ENCODE data around the gene CLASRP. TPM values are rescaled to one million over a fixed set of nuclear protein-coding genes. Genes with fewer than 3 reads are reported as not detected.

CLASRP gene
- total RNA-seq, 2 experiments from 2014 or later: 89.6 to 98.4 TPM

GRCh38 chr19:45027371-45027770 lies 11.5 kb upstream of the CLASRP start:
- no peak for DNase-seq
- Mint-ChIP-seq H3K27ac (no peak overlapping the region), H3K9me3 (no peaks in the 10 kb centered on the region), H3K4me1 (ENCODE audit: low read depth) (no peaks in the 10 kb centered on the region), H3K36me3 (peaks cover 42% of the 10 kb centered on the region), H3K27me3 (no peaks in the 10 kb centered on the region), H3K4me3 (no peak overlapping the region)
- POLR2A ChIA-PET: interaction anchor here (1.0 to 1.7 kb wide), 3 partner anchors 11 to 25 kb away, joined by 3 to 6 read pairs (median 4); no protein-coding TSS in a partner anchor
- CTCF ChIA-PET: no interaction called here
- intact Hi-C loops (cut with micrococcal nuclease): no loop called here

- intact Hi-C loops (cut with micrococcal nuclease): no loop called here
- H3K27ac Mint-ChIP-seq: no peak overlapping the region
- H3K4me3 Mint-ChIP-seq: no peak overlapping the region
- no peaks in the 10 kb centered on the region for H3K4me1 Mint-ChIP-seq (ENCODE audit: low read depth)
- ChIA-PET POLR2A (no interaction called here), CTCF (no interaction called here)
- no peak for DNase-seq
- H3K9me3 Mint-ChIP-seq: no peaks in the 10 kb centered on the region
- peaks cover 49% of the 10 kb centered on the region for H3K36me3 Mint-ChIP-seq
- H3K27me3 Mint-ChIP-seq: no peaks in the 10 kb centered on the region
These were observed 8.0 kb upstream of the CLASRP start for GRCh38 chr19:45030825-45031224.

- H3K27me3 Mint-ChIP-seq: no peaks in the 10 kb centered on the region
- intact Hi-C loops (cut with micrococcal nuclease): no loop called here
- peaks cover 48% of the 10 kb centered on the region for H3K36me3 Mint-ChIP-seq
- no peak overlapping the region for H3K4me3 Mint-ChIP-seq
- no peak for DNase-seq
- no peak overlapping the region for H3K27ac Mint-ChIP-seq
- ChIA-PET CTCF (interaction anchor here (1.0 kb wide), 1 partner anchor 27 kb away, joined by 3 read pairs; no protein-coding TSS in a partner anchor), POLR2A (no interaction called here)
- H3K4me1 Mint-ChIP-seq (ENCODE audit: low read depth): no peaks in the 10 kb centered on the region
- no peaks in the 10 kb centered on the region for H3K9me3 Mint-ChIP-seq
These were observed 6.4 kb upstream of the CLASRP start for GRCh38 chr19:45032421-45032820.

- H3K4me3 Mint-ChIP-seq: no peak overlapping the region
- H3K27ac Mint-ChIP-seq: no peak overlapping the region
- no peaks in the 10 kb centered on the region for H3K9me3 Mint-ChIP-seq
- DNase-seq: no peak
- intact Hi-C loops (cut with micrococcal nuclease): no loop called here
- CTCF ChIA-PET: no interaction called here
- no peaks in the 10 kb centered on the region for H3K27me3 Mint-ChIP-seq
- H3K4me1 Mint-ChIP-seq (ENCODE audit: low read depth): peaks cover 16% of the 10 kb centered on the region
- POLR2A ChIA-PET: no interaction called here
- H3K36me3 Mint-ChIP-seq: peaks cover 54% of the 10 kb centered on the region
These were observed 3.1 kb upstream of the CLASRP start for GRCh38 chr19:45035755-45036154.

- ChIA-PET CTCF (interaction anchor here (1.5 to 3.1 kb wide), 4 partner anchors 22 to 89 kb away, joined by 5 to 14 read pairs (median 6); no protein-coding TSS in a partner anchor), POLR2A (interaction anchor here (1.4 to 2.7 kb wide), 3 partner anchors 36 to 54 kb away, joined by 3 to 14 read pairs (median 9); partner anchors contain the start of gene PPP1R37)
- Mint-ChIP-seq H3K27me3 (no peaks in the 10 kb centered on the region), H3K36me3 (peaks cover 57% of the 10 kb centered on the region), H3K4me3 (no peak overlapping the region), H3K9me3 (no peaks in the 10 kb centered on the region), H3K4me1 (ENCODE audit: low read depth) (peaks cover 29% of the 10 kb centered on the region), H3K27ac (no peak overlapping the region)
- DNase-seq: no peak
- intact Hi-C loops (cut with micrococcal nuclease): loop anchor here (2.0 kb wide), 1 partner anchor 147 kb away; the partner anchor contains the start of gene TOMM40
These were observed 1.3 kb upstream of the CLASRP start for GRCh38 chr19:45037393-45038169.

GRCh38 chr19:45040059-45040771 lies 1.4 kb downstream of the CLASRP start:
- CTCF ChIA-PET: interaction anchor here (1.1 to 3.1 kb wide), 5 partner anchors 17 to 88 kb away, joined by 3 to 14 read pairs (median 5); no protein-coding TSS in a partner anchor
- POLR2A ChIA-PET: interaction anchor here (1.2 to 2.7 kb wide), 4 partner anchors 13 to 52 kb away, joined by 3 to 14 read pairs (median 6); partner anchors contain the start of gene PPP1R37
- peaks cover 50% of the 10 kb centered on the region for H3K36me3 Mint-ChIP-seq

GRCh38 chr19:45041125-45041524 lies 2.3 kb downstream of the CLASRP start:
- DNase-seq: no peak
- no peaks in the 10 kb centered on the region for H3K27me3 Mint-ChIP-seq
- peaks cover 50% of the 10 kb centered on the region for H3K36me3 Mint-ChIP-seq
- intact Hi-C loops (cut with micrococcal nuclease): loop anchor here (1.0 kb wide), 1 partner anchor 39 kb away; no protein-coding TSS in a partner anchor
- no peaks in the 10 kb centered on the region for H3K9me3 Mint-ChIP-seq
- CTCF ChIA-PET: interaction anchor here (0.7 to 1.5 kb wide), 3 partner anchors 16 to 119 kb away, joined by 3 to 4 read pairs (median 3); partner anchors contain the start of gene NKPD1
- H3K27ac Mint-ChIP-seq: no peak overlapping the region
- POLR2A ChIA-PET: no interaction called here
- H3K4me3 Mint-ChIP-seq: peak overlapping the region; percentile 9
- peaks cover 40% of the 10 kb centered on the region for H3K4me1 Mint-ChIP-seq (ENCODE audit: low read depth)

More at GRCh38 chr19:45040059-45040771, 1.4 kb downstream of the CLASRP start:
- Mint-ChIP-seq H3K27ac (no peak overlapping the region), H3K4me3 (peak overlapping the region; percentile 98), H3K27me3 (no peaks in the 10 kb centered on the region), H3K9me3 (no peaks in the 10 kb centered on the region), H3K4me1 (ENCODE audit: low read depth) (peaks cover 33% of the 10 kb centered on the region)
- intact Hi-C loops (cut with micrococcal nuclease): no loop called here
- no peak for DNase-seq

DNA sequence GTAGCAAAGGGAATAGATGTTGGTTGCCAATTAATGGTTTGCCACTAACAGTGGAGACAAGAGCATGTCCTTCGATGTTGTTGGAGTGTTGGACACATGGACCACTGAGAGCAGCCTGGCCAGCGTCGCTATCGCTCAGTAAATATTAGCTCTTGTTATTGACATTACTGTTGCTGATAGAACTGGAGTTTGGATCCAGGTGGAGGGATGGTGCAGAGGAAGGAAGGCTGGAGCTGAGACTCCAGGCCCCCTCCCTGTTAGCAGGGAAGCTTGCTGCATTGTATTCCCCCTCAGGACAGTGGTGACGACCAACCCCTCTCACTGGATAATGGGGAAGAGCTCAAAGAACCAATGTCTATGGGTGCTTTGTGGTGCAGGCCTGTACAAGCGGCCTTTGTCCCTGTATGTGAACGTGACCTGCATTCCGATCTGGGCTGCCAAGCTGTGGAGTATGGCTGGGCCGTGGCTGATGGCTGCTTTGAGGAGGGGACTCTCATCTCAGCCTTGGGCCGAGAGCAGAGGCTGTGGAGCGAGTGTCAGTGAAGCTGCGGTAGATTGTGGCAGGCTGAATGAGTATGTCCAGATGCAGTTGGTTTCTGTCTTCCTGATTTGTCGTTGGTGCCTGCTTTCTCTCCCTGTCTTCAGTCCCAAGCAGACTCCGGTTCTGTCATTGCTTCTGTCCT lies 7.0 kb downstream of the CLASRP start:
- Mint-ChIP-seq H3K4me1 (ENCODE audit: low read depth) (peaks cover 44% of the 10 kb centered on the region), H3K27ac (no peak overlapping the region), H3K9me3 (no peaks in the 10 kb centered on the region), H3K4me3 (no peak overlapping the region), H3K27me3 (no peaks in the 10 kb centered on the region), H3K36me3 (peaks cover 26% of the 10 kb centered on the region)
- POLR2A ChIA-PET: interaction anchor here (1.1 kb wide), 1 partner anchor 20 kb away, joined by 3 read pairs; no protein-coding TSS in a partner anchor
- intact Hi-C loops (cut with micrococcal nuclease): no loop called here
- no peak for DNase-seq
- CTCF ChIA-PET: no interaction called here

DNA sequence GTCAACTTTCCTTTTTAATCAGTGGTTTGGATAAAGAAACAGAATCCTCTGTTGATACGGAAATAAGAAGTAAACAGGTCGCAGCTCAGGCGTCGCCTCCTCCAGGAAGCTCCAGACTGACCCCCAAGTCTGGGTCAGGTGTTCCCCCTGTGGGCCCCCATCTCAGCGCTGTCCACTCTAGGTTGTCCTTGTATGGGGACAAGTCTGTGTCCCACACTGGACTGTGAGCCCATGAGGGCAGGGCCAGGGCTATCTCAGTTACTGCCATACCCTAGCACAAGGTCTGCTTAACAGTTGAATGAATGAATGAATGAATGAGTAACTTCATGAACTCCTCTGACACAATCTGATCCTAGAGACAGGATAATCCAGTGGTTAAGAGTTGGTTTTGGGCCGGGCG lies 7.5 kb downstream of the CLASRP start:
- H3K27ac Mint-ChIP-seq: peak overlapping the region; percentile 30

DNA sequence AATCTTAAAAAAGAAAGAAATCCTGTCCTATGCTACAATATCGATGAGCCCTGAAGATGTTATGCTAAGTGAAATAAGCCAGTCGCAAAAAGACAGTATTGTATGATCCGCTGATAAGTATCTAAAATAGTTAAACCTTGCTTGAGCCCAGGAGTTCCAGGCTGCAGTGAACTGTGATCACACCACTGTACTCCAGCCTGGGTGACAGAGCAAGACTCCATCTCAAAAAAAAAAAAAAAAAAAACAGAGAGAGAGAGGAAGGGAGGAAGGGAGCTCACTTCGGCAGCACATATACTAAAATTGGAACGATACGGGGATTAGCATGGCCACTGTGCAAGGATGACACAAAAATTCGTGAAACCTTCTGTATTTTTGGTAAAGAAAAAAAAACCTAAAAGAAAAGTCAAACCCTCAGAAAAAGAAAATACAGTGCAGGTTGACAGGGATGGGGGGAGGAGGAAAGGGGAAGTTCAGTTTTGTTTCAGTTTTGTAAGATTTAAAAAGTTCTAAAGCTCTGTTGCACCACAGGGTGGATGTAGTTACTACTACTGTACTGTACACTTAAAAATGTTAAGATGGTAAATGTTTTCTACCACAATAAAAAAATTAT lies 8.4 kb downstream of the CLASRP start:
- H3K4me1 Mint-ChIP-seq (ENCODE audit: low read depth): peaks cover 32% of the 10 kb centered on the region
- ChIA-PET POLR2A (no interaction called here), CTCF (interaction anchor here (0.8 to 1.2 kb wide), 2 partner anchors 12 to 140 kb away, joined by 3 to 5 read pairs; no protein-coding TSS in a partner anchor)
- intact Hi-C loops (cut with micrococcal nuclease): no loop called here
- peaks cover 17% of the 10 kb centered on the region for H3K36me3 Mint-ChIP-seq
- no peaks in the 10 kb centered on the region for H3K27me3 Mint-ChIP-seq
- H3K27ac Mint-ChIP-seq: peak overlapping the region; percentile 56
- no peaks in the 10 kb centered on the region for H3K9me3 Mint-ChIP-seq
- no peak for DNase-seq
- H3K4me3 Mint-ChIP-seq: no peak overlapping the region

More for the DNA sequence above, 7.5 kb downstream of the CLASRP start:
- no peak for DNase-seq
- Mint-ChIP-seq H3K36me3 (peaks cover 23% of the 10 kb centered on the region), H3K4me1 (ENCODE audit: low read depth) (peaks cover 41% of the 10 kb centered on the region), H3K4me3 (no peak overlapping the region), H3K27me3 (no peaks in the 10 kb centered on the region), H3K9me3 (no peaks in the 10 kb centered on the region)
- intact Hi-C loops (cut with micrococcal nuclease): no loop called here
- ChIA-PET CTCF (interaction anchor here (1.2 kb wide), 1 partner anchor 141 kb away, joined by 3 read pairs; no protein-coding TSS in a partner anchor), POLR2A (interaction anchor here (1.1 kb wide), 1 partner anchor 19 kb away, joined by 3 read pairs; no protein-coding TSS in a partner anchor)

GRCh38 chr19:45049073-45049736 lies 10.4 kb downstream of the CLASRP start:
- H3K36me3 Mint-ChIP-seq: peaks cover 18% of the 10 kb centered on the region
- intact Hi-C loops (cut with micrococcal nuclease): no loop called here
- no peaks in the 10 kb centered on the region for H3K9me3 Mint-ChIP-seq
- peaks cover 32% of the 10 kb centered on the region for H3K4me1 Mint-ChIP-seq (ENCODE audit: low read depth)
- H3K27ac Mint-ChIP-seq: no peak overlapping the region
- no peaks in the 10 kb centered on the region for H3K27me3 Mint-ChIP-seq
- CTCF ChIA-PET: interaction anchor here (1.2 kb wide), 1 partner anchor 10 kb away, joined by 3 read pairs; the partner anchor contains the start of gene CLASRP
- no peak for DNase-seq
- POLR2A ChIA-PET: no interaction called here
- H3K4me3 Mint-ChIP-seq: no peak overlapping the region

Data from activated CD4-positive, alpha-beta memory T cell treated with anti-CD3 and anti-CD28 coated beads for 36 hours (primary cell).